Activated naive CD4-positive, alpha-beta T cell treated with anti-CD3 and anti-CD28 coated beads, Interleukin-2, amount 50 U/mL, for 16 hours (primary cell): Measurements from ENCODE around the gene FRMPD2.
"Not testable (repeated sequence)": the region's sequence is repeated elsewhere in the genome, so short reads cannot be mapped to it uniquely, and the experiment has no call there.

Source experiments
- DNase-seq: peaks from one replicate; pipeline ENCODE4 v3.0.0-alpha.2; 2020

FRMPD2 gene

DNA sequence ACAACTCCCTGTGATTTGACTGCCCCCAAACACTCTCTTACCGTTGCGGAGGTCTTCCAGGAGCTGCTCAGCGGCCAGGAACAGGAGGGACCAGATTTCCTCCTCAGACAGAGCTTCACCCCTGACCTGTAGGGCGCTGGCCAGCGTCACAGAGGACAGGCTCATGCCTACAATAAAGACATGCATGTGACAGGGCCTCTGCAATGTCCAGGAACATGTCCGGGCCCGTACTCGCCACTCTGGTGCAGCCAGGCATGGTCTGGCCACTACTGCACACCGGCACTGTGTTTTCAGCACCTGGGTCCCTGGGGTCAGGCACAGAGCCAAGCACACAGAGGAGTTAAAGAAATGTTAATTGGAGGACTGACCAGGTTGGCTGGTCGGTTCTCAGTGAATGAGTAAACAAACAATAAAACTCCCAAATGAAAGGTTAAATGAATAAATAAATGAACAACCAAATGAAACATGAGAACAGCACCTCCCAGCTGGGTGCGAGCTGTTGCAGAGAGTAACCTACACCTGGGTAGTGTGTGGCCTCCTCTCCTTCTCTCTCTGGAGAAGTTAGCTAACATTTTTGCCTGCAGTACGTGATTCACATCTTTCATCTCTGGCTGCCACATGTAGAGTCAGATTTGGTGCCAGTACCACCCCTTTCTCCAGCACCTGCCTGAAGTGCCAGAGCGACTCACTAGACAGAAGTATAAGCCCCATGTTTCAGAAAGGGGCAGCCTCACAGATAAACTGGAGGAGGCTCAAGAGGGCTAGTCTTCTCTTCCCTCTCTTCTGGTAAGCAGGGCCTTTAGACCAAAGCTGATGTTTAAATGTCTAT is 22.8 kb downstream of the FRMPD2 start:
- no peak for DNase-seq

- no peak for DNase-seq
These were observed 23.4 kb downstream of the FRMPD2 start for GRCh38 chr10:48251152-48251524.

- no peak for DNase-seq
These were observed 24.6 kb downstream of the FRMPD2 start for GRCh38 chr10:48249763-48250351.

DNA sequence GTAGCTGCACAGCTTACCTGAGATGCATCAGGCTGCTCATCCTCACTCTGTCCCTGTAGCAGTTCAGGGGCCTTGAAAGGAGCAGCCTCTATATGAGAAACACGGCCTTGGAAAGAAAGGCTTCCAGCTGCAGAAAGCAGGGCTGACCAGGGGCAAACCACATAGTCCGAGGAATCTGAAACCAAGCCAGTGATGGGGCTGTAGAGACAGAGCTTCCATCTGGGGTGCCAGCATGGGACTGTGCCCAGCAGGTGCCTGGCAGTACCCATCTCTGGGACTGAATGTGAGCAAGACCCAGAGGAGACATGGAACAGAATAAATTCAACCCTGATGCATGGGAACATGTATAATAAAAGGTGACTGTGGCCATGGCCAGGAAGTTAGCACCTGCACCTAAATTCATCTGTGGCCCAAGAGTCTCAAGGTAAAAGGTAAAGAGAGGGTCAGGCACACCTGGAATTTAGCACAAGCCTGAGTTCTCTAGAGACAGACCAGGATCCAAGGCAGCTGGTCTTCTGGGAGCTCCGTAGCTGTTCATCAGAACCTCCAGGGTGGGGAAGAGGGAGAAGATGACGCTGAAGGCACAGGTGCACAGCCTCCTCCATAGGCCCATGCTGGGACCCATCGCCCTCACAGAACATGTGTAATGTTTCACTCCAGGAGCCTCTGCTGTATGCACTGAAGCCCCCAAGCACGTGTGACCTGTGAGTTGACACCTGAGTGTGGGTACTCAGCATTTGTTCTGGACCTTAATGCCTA is 25.3 kb downstream of the FRMPD2 start:
- no peak for DNase-seq

DNA sequence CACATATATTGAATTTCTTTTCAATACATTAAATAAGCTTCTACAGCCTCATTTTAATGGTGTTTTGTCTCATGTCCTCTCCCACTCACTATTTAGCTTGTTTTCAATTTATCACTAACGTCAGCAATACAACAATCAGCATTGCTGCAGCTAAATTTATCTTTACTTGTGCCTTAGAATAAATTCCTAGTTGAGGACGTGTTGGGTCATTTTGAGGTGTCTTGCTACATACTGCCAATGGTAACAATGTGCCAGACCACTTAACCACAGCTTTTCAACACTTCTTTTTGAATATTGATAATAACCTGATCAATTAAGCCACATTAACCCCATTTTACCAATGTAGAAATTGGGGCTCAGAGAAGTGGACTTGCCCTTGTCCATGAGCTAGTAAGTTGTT is 26.0 kb downstream of the FRMPD2 start:
- DNase-seq: no peak

DNA sequence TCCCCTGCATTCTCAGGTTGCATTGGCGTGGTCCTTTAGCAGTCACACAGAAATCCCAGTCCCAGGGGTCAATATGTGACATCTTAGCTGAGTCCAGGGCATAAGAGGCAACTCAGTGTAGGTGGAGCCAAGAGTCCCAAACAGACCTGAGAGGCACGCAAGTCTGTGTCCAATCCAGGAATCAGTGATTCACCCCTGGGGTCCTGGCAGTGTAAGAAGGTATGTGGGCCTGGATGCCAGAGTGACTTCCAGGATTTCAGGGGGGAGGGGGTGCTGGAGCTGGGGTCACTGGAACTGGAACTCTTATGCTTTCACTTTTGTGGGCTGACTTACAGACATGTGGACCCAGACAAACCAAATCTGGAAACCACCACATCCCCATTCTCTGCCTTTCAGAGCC is 26.8 kb downstream of the FRMPD2 start:
- no peak for DNase-seq

DNA sequence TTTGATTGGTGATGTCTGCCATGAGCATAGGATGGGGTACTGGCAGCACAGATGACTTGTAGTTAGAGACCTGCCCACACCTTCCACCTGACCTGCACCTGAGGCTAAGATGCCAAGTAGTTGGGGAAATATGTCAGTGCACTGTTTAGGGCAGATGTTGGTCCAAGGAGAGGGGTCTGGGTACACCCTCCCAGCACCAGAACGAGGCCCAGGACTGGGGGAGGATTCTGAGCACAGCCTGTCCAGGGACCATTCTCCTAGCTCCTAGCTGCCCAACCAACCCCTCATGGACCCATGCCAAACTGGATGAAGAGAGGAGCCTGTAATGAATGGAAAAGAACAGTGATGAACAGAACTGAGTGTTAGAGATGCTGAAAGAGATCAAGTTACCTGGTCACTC is 28.0 kb downstream of the FRMPD2 start:
- DNase-seq: no peak

DNA sequence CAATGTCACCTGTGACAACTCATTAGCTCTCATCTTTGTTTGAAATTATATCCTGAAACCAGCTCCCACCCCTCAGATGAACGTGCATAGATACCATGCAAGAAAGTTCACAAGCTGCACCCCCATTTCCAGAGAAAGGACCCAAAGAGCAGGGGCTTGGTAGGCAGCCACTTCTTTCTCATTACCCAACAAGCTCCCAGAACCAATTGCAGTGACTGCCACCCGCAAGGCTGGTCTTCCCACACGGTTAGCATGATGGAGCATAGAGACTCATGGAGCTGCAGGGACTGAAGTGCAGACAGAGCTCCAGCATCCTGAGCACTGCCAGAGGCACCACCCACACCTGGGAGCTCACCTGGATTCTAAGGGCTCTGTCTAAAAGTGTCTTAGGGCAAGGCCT is 28.5 kb downstream of the FRMPD2 start:
- no peak for DNase-seq

DNA sequence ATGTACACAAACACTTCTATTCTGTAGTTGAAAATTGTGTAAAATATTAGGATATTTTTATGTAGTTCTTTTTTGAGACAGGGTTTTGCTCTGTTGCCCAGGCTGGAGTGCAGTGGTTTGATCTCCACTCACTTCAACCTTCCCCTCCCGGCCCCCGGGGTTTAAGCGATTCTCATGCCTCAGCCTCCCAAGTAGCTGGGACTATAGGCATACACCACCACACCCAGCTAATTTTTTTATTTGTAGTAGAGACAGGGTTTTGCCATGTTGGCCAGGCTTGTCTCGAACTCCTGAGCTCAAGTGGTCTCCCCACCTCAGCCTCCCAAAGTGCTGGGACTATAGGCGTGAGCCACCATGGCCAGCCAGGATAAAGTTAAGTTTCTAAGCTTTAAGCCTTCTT is 30.6 kb downstream of the FRMPD2 start:
- not testable (repeated sequence) for DNase-seq

DNA sequence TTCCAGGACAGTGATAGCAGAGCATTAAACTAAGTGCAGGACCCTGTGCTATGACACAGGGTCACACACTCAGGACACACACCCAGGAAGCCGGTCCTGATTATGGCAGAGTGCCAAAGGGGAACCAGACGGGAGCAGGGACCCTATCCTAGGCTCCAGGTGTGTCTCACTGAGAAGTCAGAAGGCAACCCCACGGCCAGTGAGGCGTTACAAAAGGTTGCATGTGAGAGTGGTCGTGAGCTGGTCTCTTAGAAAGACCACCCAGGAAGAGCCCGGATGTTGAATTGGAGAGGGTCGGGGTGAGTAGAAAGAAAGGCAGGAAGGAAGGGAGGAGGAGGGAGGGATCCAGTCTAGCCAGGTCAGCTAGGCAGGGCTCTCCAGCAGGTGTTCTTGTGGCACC is 31.0 kb downstream of the FRMPD2 start:
- DNase-seq: no peak

- no peak for DNase-seq
These were observed 32.2 kb downstream of the FRMPD2 start for GRCh38 chr10:48242171-48242904.

DNA sequence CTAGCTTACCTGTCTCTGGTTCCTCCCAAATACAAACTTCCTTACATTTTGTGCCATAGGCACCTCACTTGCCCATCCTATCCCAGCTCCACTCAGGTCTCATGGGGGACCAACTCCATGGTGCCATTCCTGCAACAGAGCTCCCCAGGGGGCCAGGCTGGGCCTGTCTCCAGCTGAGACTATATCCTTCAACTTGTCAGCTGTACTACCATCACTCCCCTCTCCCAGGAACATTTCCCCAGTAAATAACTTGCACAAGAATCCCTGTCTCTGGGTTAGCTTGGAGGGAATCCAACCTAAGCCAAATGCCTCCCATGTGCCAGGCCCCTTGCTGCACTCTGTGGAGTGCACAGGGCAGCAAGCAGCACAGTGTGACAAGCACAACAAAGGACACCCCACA is 33.2 kb downstream of the FRMPD2 start:
- DNase-seq: no peak

DNA sequence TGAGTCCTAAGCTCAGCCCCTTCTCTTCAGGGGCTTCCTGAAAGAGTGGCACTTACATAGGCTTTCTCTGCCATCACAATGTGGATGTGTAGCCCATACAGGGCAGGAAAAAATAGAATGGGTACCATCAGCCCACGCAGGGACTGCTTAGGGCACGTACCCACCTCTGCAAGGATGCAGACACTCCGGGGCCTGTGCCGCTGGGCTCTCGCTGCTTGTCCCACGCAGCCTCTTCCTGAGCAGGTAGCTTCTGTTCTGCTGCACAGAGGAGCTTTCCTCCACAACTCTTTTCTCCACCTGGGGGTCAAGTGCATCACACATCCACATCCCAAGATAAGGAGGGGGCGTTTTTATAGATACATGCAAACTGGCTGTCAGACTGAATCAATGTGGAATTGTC is 34.3 kb downstream of the FRMPD2 start:
- DNase-seq: no peak

GRCh38 chr10:48239618-48240017 is 34.9 kb downstream of the FRMPD2 start:
- no peak for DNase-seq

- DNase-seq: no peak
These were observed 35.5 kb downstream of the FRMPD2 start for GRCh38 chr10:48238826-48239520.

DNA sequence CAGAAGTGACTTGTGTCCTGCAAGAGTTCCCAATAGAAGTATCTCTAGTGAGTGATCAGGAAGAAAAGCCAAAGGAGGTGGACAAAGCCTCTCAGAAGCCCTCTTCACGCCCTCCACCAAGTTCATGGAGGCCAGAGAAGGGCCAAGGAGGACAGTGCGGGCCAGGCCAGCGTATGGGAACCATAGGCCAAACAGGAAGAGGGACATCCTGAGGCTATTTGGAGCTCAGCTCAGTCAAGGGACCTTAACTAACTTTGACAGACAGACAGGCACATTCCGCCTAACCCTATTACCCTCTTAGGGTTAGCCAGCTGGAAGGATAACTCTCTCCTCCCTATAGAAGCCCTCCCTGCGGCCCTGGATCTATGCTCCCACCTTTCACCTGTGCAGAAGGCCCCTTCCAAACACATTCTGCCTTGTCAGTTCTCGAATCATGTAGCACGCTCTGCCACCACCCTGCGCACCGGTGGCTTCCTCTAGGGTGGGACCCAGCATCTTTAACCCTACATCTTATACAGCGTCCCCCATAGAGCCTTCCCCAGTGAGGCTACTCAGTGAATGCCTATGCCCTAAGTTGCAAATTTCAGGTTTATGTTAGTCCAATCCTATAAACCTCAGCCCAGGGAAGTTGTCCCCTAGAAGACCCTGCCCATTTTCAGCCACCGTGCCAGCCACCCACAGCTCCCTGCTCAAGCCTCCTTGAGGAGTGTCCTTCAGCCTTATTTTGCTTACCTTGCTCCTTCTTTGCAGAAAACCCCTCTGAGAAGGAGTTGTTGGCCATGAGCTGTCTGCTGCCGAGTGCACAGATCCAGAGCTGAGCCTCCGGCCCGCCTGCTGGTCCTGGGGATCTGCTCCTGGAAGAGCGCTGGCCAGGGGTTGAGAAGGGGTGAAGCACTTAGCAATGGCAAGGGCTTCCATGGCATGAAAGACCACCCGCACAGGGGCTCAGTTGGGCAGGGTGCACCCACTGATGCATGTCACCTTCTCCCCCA is 36.9 kb downstream of the FRMPD2 start:
- no peak for DNase-seq

DNA sequence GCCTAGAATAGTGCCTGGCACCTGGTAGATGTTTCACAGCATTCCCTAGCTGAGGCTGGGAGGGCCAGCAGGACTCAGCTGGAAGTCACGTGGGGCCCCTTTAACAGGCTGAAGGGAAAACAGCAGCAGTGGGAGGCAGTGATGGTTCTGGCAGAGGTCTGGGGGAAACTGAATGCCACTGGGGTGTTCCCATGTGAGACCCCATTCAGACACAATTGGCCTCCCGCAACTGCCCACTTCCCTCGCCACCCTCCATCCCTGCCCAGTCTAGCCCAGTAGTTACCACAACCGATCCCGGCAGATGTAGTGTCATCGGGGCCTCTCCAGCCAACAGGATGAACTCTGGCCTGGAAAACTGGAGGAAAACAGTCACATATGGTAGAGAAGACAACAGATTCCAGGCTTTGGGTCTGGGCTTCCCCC is 38.3 kb downstream of the FRMPD2 start:
- DNase-seq: no peak

DNA sequence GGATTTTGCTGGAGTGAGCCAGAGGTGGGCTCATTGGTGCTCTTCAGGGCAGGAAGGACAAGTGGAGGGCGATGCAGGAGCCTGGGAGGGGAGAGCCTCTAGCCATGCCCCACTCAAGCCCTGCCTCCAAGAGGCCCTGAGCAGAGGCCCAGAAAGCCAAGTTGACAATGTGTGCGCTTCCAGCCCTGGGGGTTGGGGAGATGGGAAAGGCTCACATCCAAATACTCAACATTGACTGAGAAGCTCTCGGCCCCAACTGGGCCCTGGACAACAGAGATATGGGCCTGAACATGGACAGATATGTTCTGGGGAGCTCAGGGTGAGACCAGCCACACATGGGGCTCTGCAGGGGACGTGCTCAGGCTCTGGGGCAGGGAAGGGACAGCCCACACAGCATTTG is 39.0 kb downstream of the FRMPD2 start:
- no peak for DNase-seq

GRCh38 chr10:48234787-48235186 is 39.7 kb downstream of the FRMPD2 start:
- no peak for DNase-seq

- DNase-seq: no peak
These were observed 40.2 kb downstream of the FRMPD2 start for GRCh38 chr10:48234295-48234694.

DNA sequence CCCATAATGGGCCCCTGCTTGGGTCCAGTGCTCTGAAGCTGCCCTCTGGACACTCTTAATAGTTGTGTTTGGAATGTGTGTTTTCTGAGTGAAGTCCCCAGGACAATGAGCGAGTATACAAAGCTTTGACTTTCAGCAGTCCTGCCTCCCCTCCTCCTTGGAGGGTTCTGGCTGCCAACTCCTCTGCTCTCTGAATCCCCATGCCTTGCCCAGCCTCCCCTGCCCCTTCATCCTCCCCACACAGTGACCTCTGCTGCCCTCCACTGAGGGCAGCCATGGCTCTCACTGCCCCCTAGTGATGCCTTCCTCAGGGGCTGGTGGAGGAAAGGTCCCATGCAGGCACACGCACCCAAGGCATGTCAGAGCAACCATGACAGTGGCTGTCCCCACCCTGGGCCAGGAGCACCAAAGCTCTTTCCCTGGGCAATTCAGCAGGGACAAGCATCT is 40.9 kb downstream of the FRMPD2 start:
- no peak for DNase-seq
